Astrocyte of the hippocampus (primary cell): ENCODE results near the gene ZNF385C.

ENCODE experiments used
- DNase-seq: peaks from one replicate; pipeline ENCODE4 v3.0.0; 2011; ENCODE audit warnings: low read depth, low spot score

Gene ZNF385C

DNA sequence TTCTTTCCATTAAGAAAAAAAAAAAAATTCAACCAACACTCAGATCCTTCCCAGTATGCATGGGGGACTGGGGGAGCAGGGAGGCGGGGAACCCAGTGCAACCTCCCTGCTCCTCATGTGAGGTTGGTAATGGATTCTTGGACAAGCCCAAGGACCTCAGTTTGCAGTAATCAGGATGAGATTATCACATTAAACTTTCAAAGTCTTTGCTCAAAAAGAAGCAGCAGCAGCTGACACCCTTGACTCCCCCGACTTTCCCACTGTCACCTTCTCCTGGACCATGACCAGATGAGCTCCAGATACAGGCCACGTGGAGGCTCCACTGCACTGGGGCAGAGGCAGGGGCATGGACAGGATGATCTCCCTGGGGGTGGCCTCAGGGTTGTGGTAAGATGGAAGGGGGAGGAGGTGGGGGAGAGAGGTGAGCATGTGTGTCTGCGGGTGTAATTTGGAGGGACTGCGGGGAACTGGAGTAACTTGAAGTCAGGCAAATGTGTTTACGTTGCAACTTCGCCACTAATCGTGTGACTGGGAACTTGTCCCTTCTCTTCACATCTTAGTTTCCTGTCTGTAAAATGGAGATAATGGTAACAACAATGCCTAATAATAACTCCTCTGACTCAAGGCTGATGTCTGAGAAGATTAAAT is 19.8 kb downstream of the ZNF385C start:
- no peak for DNase-seq

- DNase-seq: no peak
These were observed 20.5 kb downstream of the ZNF385C start for GRCh38 chr17:42077755-42078154.

- DNase-seq: no peak
These were observed 21.3 kb downstream of the ZNF385C start for GRCh38 chr17:42076797-42077559.

GRCh38 chr17:42075789-42076188 is 22.5 kb downstream of the ZNF385C start:
- no peak for DNase-seq

DNA sequence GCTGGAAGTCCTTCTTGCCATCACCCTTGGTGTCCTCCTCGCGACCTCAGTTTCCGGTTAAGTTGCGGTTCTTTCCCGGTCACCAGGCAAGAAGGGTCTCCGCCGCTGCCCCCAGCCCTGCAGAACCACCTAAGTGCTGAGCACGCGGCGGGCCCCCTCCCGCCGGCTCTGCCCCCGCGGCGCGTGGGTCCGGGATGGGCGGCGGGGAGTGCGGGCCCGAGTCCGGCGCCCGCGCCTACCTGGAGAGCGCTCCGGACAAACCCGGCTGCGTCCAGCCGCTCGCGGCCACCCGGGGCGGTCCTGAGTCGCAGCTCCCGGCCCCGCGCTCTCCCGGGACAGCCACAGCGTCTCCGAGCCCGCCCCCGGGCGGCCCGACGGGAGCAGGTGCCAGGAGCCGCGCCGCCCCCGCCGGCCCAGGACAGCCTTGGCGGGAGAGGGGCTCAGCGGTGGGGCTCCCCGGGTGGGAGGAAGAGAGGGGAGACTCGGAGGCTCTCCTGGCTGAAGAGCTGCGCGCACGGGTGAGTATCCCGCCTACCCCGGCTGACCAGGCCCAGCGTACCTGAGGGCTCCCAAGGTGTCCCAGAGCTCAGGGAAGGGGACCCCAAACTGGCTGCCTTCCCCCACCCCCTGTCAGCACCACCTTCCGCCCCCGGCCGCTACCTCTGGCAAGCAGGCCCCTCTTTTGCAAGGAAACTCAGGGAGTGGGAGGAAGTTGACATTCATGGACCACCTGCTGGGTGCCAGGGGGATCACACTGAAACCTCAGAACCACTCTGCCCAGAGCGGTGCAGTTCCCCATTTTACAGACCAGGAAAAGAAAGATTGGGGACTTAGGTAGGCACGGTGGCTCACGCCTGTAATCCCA is 25.7 kb downstream of the ZNF385C start:
- peak; percentile 44 for DNase-seq

DNA sequence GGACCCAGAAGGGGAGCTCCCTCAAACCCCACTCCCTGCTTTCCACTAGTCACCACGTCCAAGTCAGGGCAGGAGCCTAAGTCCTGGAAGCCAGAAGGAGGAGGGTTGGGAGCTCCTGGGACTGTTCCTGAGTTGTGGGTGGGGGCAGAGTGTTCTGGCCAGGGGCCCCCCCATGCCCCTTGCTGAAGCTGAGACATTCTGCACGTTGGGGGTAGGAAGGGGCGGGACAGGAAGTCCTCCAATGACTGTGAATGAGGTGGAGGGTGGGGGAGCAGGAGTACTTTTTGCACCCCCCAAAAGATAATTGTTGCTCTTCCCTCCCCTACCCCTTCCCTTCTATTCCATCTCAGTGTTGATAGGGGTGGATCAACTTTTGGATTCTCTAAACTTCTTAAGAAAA is 26.5 kb downstream of the ZNF385C start:
- no peak for DNase-seq

DNA sequence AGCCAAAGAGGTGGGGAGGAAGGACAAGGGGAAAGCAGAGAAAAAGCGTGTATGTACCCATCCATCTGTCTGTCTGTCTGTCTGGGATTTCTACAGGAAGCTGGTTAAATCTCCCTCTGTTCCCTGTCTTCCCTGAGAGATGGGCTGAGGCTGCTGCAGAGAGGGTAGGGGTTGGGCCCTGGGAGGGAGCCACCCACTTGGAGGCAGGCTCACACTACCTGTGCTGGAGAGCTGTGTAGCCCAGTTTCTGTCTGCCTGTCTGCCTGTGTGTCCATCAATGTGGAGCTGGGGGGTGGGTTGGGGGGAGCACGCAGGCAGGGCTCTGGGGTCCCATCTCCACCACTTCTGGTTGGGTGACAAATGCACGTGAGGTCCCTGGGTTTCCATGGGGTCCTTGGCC is 29.3 kb downstream of the ZNF385C start:
- DNase-seq: no peak

- peak; percentile 59 for DNase-seq
These were observed 30.7 kb downstream of the ZNF385C start for GRCh38 chr17:42067371-42068091.

- no peak for DNase-seq
These were observed 33.1 kb downstream of the ZNF385C start for GRCh38 chr17:42065201-42065600.

GRCh38 chr17:42062681-42063080 is 35.6 kb downstream of the ZNF385C start:
- DNase-seq: no peak

GRCh38 chr17:42061646-42062487 is 36.4 kb downstream of the ZNF385C start:
- no peak for DNase-seq

GRCh38 chr17:42060231-42060630 is 38.0 kb downstream of the ZNF385C start:
- DNase-seq: no peak

GRCh38 chr17:42059815-42060214 is 38.5 kb downstream of the ZNF385C start:
- no peak for DNase-seq

DNA sequence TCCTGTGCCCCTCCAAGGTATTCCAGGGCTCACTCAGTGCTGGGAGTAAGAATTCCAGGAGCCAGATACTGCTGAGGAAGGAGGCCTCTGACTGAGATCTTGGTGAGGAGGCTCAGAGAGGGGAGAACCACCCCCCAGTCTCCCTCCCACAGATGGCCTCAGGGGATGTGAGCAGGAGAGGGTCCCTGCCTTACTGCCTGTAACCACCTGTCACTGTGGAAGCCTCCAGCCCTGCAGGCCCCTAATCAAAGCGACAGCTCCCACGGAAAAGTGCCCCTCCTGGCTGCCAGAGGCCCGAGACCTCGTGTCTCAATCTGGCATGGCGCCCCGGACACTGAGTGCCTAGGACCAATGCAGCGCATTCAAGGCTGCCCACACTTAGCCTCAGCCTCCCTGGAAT is 40.2 kb downstream of the ZNF385C start:
- DNase-seq: no peak

- no peak for DNase-seq
These were observed 41.6 kb downstream of the ZNF385C start for GRCh38 chr17:42056635-42057034.

DNA sequence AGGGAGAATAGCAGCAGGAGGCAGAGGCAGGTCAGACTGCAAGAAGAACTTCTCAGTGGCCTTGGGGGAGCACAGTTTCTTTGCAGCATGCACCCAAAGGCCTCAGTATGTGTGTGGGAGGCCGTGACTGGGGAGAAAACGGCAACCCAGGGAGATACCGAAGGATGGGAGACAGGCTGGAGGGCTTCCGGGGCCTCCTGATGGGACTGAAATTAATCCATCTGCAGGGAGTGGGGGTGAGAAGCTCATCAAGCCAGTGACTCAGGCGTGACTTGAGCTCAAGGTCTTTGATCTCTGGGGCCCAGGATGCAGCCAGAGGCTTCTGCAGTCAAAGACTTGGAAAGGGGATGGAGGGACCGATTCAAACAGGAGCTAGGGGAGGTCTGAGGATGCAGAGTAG is 42.8 kb downstream of the ZNF385C start:
- DNase-seq: no peak

- DNase-seq: no peak
These were observed 43.2 kb downstream of the ZNF385C start for GRCh38 chr17:42055027-42055426.

DNA sequence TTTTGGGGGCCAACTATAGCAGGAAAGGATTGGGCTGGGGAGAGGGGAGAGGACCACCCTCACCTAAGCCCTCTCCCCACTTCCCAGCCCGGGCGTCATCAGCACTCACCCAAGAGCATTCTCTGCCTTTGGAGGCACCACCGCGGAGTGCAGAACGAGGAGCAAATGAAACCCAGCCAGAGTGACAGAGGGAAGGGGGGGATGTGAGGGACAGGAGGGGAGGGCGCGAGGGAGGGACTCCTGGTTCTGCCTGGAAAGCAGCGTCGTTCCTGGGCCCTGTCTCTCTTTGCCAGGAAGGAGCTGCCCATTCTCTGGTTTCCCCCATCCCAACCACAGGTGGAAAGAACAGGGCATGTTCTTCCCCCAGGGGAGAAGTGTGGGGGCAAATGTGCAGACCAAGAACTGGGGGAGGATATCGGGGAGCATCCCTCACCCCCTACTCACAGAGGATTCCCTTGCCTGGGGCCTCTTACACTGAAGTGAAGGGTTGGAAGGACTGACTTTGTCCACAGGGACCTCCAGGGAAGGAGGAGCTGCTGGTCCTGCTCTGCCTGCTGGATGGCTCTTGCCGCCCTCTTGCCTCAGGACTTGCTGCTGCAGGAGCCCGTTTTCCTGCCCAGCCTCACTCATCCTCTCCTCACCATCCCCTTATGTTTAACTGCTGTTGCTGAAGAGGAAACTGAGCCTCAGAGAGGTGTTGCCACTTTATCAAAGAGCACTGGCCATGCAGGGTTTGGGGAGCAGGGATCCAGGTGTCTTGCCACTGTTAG is 44.4 kb downstream of the ZNF385C start:
- no peak for DNase-seq

DNA sequence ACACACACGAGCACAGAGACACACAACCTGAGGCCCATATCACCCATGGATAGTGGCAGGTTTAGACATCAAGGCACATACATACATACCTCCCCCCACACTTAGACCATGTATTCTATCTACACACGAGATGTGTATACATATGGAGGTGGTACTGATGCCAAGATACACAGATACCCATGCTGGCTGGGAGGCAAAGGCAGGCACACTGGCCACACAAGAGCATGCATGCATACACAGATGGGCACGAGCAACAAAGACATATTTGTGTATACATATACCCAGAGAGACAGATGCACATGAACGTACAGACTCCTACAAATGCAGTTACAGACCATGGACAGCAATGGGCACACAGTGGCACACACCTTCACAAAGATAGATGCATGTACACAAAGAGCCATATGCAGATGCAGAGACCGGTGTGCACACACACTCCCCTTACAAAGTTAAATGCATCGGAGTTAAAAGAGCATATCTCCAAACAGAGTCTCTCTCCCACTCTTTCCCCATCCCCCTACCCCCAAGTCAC is 45.9 kb downstream of the ZNF385C start:
- no peak for DNase-seq

DNA sequence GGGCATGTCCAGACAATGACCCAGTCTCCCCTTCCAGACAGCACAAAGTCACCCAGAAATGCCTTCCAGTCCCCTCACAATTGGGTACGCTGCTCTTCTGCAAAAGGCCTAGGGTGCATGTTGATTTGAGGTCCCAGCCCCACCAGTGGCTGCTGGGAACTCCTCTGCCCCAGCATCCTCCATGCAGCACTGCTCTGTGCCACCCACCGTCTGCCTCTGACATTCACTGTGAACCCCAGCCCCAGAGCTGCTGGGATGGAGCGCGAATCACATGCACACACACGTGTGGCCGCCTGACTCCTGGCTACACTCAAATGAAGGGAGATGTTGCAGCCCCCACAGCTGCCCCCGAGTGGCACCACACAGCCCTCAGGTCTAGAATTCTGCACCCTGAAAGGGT is 46.6 kb downstream of the ZNF385C start:
- DNase-seq: no peak
